Measurements from ENCODE around the gene KRTAP4-7.
"Not testable (repeated sequence)": the region's sequence is repeated elsewhere in the genome, so short reads cannot be mapped to it uniquely, and the experiment has no call there.

Gene KRTAP4-7

GRCh38 chr17:41084100-41084856, at the start of gene KRTAP4-7:
Gene KRTAP4-7, plus strand, starts transcription at chr17:41084150. Its CDS starts 57 bp downstream, at chr17:41084207.
- in situ Hi-C loops (cut with MboI; ENCODE audit: low sequenced_read_pairs) = not testable (repeated sequence)

- in situ Hi-C loops (cut with MboI; ENCODE audit: low sequenced_read_pairs) = not testable (repeated sequence)
Measured at GRCh38 chr17:41034346-41034935, 49.5 kb upstream of the KRTAP4-7 start, which contains the start of gene KRTAP1-3. Gene KRTAP1-3, minus strand, starts transcription at chr17:41034874. Its CDS starts 53 bp downstream, at chr17:41034821.

GRCh38 chr17:41037853-41038350, 46.0 kb upstream of the KRTAP4-7 start:
- in situ Hi-C loops (cut with MboI; ENCODE audit: low sequenced_read_pairs) = no loop called here

- in situ Hi-C loops (cut with MboI; ENCODE audit: low sequenced_read_pairs) = not testable (repeated sequence)
Measured at GRCh38 chr17:41040783-41041571, 43.0 kb upstream of the KRTAP4-7 start, which contains the start of gene KRTAP1-1. Gene KRTAP1-1, minus strand, starts transcription at chr17:41041450. Its CDS starts 53 bp downstream, at chr17:41041397.

- in situ Hi-C loops (cut with MboI; ENCODE audit: low sequenced_read_pairs) = no loop called here
Measured at GRCh38 chr17:41042953-41043352, 41.0 kb upstream of the KRTAP4-7 start.

GRCh38 chr17:41046735-41047465, 37.0 kb upstream of the KRTAP4-7 start, which contains the start of gene KRTAP2-1:
Gene KRTAP2-1, minus strand, starts transcription at chr17:41047316. Its CDS starts 49 bp downstream, at chr17:41047267.
- in situ Hi-C loops (cut with MboI; ENCODE audit: low sequenced_read_pairs) = not testable (repeated sequence)

- in situ Hi-C loops (cut with MboI; ENCODE audit: low sequenced_read_pairs) = no loop called here
Measured at GRCh38 chr17:41048441-41048840, 35.5 kb upstream of the KRTAP4-7 start.

- in situ Hi-C loops (cut with MboI; ENCODE audit: low sequenced_read_pairs) = no loop called here
Measured at GRCh38 chr17:41049110-41049509, 34.8 kb upstream of the KRTAP4-7 start.

GRCh38 chr17:41052566-41052965, 31.4 kb upstream of the KRTAP4-7 start:
- in situ Hi-C loops (cut with MboI; ENCODE audit: low sequenced_read_pairs) = no loop called here

- in situ Hi-C loops (cut with MboI; ENCODE audit: low sequenced_read_pairs) = no loop called here
Measured at GRCh38 chr17:41054025-41054424, 29.9 kb upstream of the KRTAP4-7 start.

- in situ Hi-C loops (cut with MboI; ENCODE audit: low sequenced_read_pairs) = not testable (repeated sequence)
Measured at GRCh38 chr17:41054556-41054955, 29.4 kb upstream of the KRTAP4-7 start.

- in situ Hi-C loops (cut with MboI; ENCODE audit: low sequenced_read_pairs) = not testable (repeated sequence)
Measured at GRCh38 chr17:41055130-41055529, 28.8 kb upstream of the KRTAP4-7 start, which contains the start of gene KRTAP2-2. Gene KRTAP2-2, minus strand, starts transcription at chr17:41055230. Its CDS starts 19 bp downstream, at chr17:41055211.

GRCh38 chr17:41057547-41057946, 26.4 kb upstream of the KRTAP4-7 start:
- in situ Hi-C loops (cut with MboI; ENCODE audit: low sequenced_read_pairs) = no loop called here

- in situ Hi-C loops (cut with MboI; ENCODE audit: low sequenced_read_pairs) = no loop called here
Measured at GRCh38 chr17:41058741-41059140, 25.2 kb upstream of the KRTAP4-7 start.

- in situ Hi-C loops (cut with MboI; ENCODE audit: low sequenced_read_pairs) = not testable (repeated sequence)
Measured at GRCh38 chr17:41059276-41060051, 24.5 kb upstream of the KRTAP4-7 start.

GRCh38 chr17:41060052-41060604, 23.8 kb upstream of the KRTAP4-7 start, which contains the start of gene KRTAP2-3:
Gene KRTAP2-3, minus strand, starts transcription at chr17:41060114. Its CDS starts 64 bp downstream, at chr17:41060050.
- in situ Hi-C loops (cut with MboI; ENCODE audit: low sequenced_read_pairs) = no loop called here

- in situ Hi-C loops (cut with MboI; ENCODE audit: low sequenced_read_pairs) = no loop called here
Measured at GRCh38 chr17:41061964-41062363, 22.0 kb upstream of the KRTAP4-7 start.

- in situ Hi-C loops (cut with MboI; ENCODE audit: low sequenced_read_pairs) = no loop called here
Measured at GRCh38 chr17:41063449-41063848, 20.5 kb upstream of the KRTAP4-7 start.

GRCh38 chr17:41064301-41064700, 19.6 kb upstream of the KRTAP4-7 start:
- in situ Hi-C loops (cut with MboI; ENCODE audit: low sequenced_read_pairs) = no loop called here
